Measurements from ENCODE around the gene RPGRIP1. TPM values are rescaled to one million over a fixed set of nuclear protein-coding genes. Genes with fewer than 3 reads are reported as not detected.

The RPGRIP1 gene
- polyA plus RNA-seq, 1 of the 3 experiments (the other 2 are of a cell fraction), result not detected

GRCh38 chr14:21298358-21298757 lies 18.5 kb downstream of the RPGRIP1 start (continued):
- TF ChIP-seq IRF3 (IDR thresholded peaks at IDR 0.05; ENCODE audit: low read depth, low read length), result no peak

GRCh38 chr14:21299562-21300130 lies 19.8 kb downstream of the RPGRIP1 start:
- H3K79me2 ChIP-seq (ENCODE audit: insufficient read depth), result no peaks in the 10 kb centered on the region

More at GRCh38 chr14:21299562-21300130, 19.8 kb downstream of the RPGRIP1 start:
- Histone ChIP-seq H3K27me3 (ENCODE audit: insufficient read depth) (peaks cover 19% of the 10 kb centered on the region; the same call in 1 of the 2 replicates), H4K20me1 (ENCODE audit: insufficient read depth) (no peaks in the 10 kb centered on the region), H3K27ac (ENCODE audit: low read depth in 2 of 2, low read length in 1 of 2) (no peak overlapping the region), H3K4me2 (no peak overlapping the region), H3K4me3 (ENCODE audit: low read depth in 2 of 2, low read length in 1 of 2) (no peak overlapping the region), H3K36me3 (replicated peaks in 1 of 2; ENCODE audit: control insufficient read depth in 1 of 2, insufficient read depth in 2 of 2, low read length in 1 of 2) (no peaks in the 10 kb centered on the region), H3K9ac (no peak overlapping the region), H2AFZ (ENCODE audit: low read depth) (no peak overlapping the region), H3F3A (replicated peaks; ENCODE audit: insufficient read depth) (no peaks in the 10 kb centered on the region), H3K9me2 (no peaks in the 10 kb centered on the region), H3K9me3 (no peaks in the 10 kb centered on the region), H3K4me1 (ENCODE audit: control insufficient read depth in 1 of 2, insufficient read depth in 2 of 2, low read depth in 1 of 2, low read length in 1 of 2) (no peaks in the 10 kb centered on the region; a peak in 1 of 4 replicates)
- CTCF ChIA-PET, result interaction anchor here (1.1 kb wide), 1 partner anchor 14 kb away, joined by 3 read pairs; no protein-coding TSS in a partner anchor
- WGBS (ENCODE audit: low lambda C conversion rate), result 85% methylated on average over 10 of the region's 10 CpGs
- POLR2A ChIA-PET, result no interaction called here
- no peak for TF ChIP-seq TAF1 (IDR thresholded peaks at IDR 0.05; ENCODE audit: borderline replicate concordance, low read depth, low read length)
- TF ChIP-seq YY1 (IDR thresholded peaks at IDR 0.05; ENCODE audit: low read depth), result no peak
- TF ChIP-seq FOXM1 (IDR thresholded peaks at IDR 0.05; ENCODE audit: low read depth), result no peak
- TF ChIP-seq TEAD4 (IDR thresholded peaks at IDR 0.05; ENCODE audit: borderline replicate concordance, insufficient read depth), result no peak
- no peak for TF ChIP-seq GABPA (IDR thresholded peaks at IDR 0.05; ENCODE audit: low read depth)
- no peak for TF ChIP-seq RAD21 (IDR thresholded peaks at IDR 0.05; ENCODE audit: low read length)
- TF ChIP-seq PBX3 (IDR thresholded peaks at IDR 0.05), result no peak
- TF ChIP-seq MXI1 (IDR thresholded peaks at IDR 0.05; ENCODE audit: low read depth, low read length), result no peak
- TF ChIP-seq, protein P1, sequence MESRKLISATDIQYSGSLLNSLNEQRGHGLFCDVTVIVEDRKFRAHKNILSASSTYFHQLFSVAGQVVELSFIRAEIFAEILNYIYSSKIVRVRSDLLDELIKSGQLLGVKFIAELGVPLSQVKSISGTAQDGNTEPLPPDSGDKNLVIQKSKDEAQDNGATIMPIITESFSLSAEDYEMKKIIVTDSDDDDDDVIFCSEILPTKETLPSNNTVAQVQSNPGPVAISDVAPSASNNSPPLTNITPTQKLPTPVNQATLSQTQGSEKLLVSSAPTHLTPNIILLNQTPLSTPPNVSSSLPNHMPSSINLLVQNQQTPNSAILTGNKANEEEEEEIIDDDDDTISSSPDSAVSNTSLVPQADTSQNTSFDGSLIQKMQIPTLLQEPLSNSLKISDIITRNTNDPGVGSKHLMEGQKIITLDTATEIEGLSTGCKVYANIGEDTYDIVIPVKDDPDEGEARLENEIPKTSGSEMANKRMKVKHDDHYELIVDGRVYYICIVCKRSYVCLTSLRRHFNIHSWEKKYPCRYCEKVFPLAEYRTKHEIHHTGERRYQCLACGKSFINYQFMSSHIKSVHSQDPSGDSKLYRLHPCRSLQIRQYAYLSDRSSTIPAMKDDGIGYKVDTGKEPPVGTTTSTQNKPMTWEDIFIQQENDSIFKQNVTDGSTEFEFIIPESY (IDR thresholded peaks at IDR 0.05; ENCODE audit: borderline replicate concordance, low read depth), result no peak
- no peak for TF ChIP-seq FOSL2 (IDR thresholded peaks at IDR 0.05; ENCODE audit: borderline replicate concordance, low read depth)
- no peak for TF ChIP-seq RFX5 (IDR thresholded peaks at IDR 0.05; ENCODE audit: low read length)
- TF ChIP-seq CTCF (IDR thresholded peaks at IDR 0.05), result no peak
- no peak for TF ChIP-seq FOXJ3 (CRISPR knock-in tag; IDR thresholded peaks at IDR 0.05)
- TF ChIP-seq RXRA (IDR thresholded peaks at IDR 0.05; ENCODE audit: borderline replicate concordance, low read depth), result no peak
- no peak for TF ChIP-seq MAX (IDR thresholded peaks at IDR 0.05; ENCODE audit: low read depth)
- no peak for TF ChIP-seq USF2 (IDR thresholded peaks at IDR 0.05; ENCODE audit: borderline replicate concordance, low read depth, low read length)
- no peak for TF ChIP-seq NRF1 (IDR thresholded peaks at IDR 0.05; ENCODE audit: low read depth, low read length)
- TF ChIP-seq POLR2AphosphoS5 (IDR thresholded peaks at IDR 0.05; ENCODE audit: low read depth, low read length), result no peak
- no peak for TF ChIP-seq NFIC (IDR thresholded peaks at IDR 0.05; ENCODE audit: borderline replicate concordance)
- TF ChIP-seq SMC3 (IDR thresholded peaks at IDR 0.05; ENCODE audit: low read depth, low read length), result no peak
- DNase-seq, result no peak

Measured in SK-N-SH (cell line).